NCI-H345 treated with DMSO at 0.1 percent for 48 hours (cell line): ENCODE data around the gene KCNQ1.
"Not testable (repeated sequence)": the region's sequence is repeated elsewhere in the genome, so short reads cannot be mapped to it uniquely, and the experiment has no call there.

Experiments used
- DNase-seq: peaks from one replicate; lab custom pipeline; 2025; ENCODE audit not compliant: unreplicated experiment; lab: John Stamatoyannopoulos, UW

The KCNQ1 gene

GRCh38 chr11:2473361-2474058, 28.7 kb downstream of the KCNQ1 start:
- no peak for DNase-seq

DNA sequence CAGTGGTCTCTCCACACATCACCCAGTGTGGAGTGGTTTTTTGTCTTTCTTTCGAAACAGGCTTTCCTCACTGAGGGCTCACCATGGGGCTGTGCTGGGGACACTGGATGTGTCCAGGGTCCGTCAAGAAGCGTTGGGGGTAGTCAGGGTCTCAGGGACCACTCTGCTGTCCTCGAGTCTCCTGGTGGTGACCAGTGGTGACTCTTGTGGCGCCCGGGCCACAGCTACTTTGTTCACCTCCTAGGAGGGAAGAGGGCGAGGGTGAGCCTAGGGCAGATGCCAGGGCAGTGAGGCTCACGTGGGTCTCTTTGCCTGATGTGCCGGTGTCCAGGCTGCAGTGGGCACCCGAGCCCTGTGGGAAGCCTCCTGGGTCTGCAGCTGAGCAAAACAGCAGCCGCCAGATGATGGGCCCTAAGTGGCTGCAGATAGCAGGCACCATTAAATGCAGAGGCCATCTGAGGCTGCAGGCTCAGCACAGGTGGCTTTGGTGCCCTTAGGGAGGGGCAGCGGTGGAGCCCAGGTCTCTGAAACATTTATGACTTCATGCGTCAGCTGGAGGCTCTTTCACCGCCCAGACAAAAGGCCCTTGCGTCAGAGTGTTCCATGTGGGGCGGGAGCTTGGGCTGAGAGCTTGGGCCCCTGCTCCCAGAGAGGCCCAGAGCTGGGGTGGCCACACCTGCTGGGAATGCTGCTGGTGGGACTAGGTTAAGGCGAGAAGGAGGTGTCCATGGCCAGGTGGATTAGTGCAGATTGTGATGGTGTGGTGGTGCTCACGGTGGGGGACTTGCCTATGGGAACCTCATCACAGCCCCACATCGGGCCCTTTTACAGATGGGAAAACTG, 29.5 kb downstream of the KCNQ1 start:
- no peak for DNase-seq

- no peak for DNase-seq
These were observed 30.5 kb downstream of the KCNQ1 start for GRCh38 chr11:2475136-2475918.

GRCh38 chr11:2477254-2477653, 32.4 kb downstream of the KCNQ1 start:
- no peak for DNase-seq

DNA sequence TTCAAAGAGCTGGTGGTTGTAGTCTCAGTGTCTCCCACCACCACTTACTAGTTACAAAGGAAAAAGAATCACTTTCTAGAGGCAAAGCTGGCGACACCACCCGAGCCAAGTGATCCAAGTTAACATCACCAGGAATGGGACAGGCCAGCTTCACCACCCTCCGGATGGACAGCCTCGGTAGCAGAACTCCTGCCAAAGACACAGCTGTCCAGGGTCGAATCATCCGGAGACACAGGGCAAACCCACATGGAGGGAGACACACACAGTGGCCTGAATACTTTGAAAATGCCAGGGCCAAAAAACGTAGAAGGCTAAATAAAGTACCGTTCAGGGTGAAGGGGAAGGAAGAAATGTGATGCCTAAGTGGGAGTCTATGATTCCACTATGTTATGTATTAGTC, 33.1 kb downstream of the KCNQ1 start:
- DNase-seq, result no peak

- DNase-seq, result not testable (repeated sequence)
These were observed 35.5 kb downstream of the KCNQ1 start for GRCh38 chr11:2480067-2480873.

- DNase-seq, result no peak
These were observed 36.0 kb downstream of the KCNQ1 start for GRCh38 chr11:2480874-2481220.

DNA sequence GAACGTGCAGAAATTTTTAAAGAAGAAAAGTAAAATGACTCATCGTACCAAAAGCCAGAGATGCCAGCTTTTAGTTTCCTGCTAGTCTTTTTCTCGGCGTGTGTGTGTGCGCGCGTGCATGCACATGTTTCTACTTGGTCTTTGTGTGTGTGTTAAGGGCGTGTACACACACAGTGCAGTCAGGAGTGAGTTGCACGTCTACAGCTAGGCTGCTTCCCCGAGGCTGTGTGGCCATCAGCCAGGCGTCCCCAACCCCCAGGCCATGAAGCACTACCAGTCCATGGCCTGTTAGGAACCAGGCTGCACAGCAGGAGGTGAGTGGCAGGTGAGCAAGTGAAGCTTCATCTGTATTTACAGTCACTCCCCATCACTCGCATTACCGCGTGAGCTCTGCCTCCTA, 36.4 kb downstream of the KCNQ1 start:
- no peak for DNase-seq

DNA sequence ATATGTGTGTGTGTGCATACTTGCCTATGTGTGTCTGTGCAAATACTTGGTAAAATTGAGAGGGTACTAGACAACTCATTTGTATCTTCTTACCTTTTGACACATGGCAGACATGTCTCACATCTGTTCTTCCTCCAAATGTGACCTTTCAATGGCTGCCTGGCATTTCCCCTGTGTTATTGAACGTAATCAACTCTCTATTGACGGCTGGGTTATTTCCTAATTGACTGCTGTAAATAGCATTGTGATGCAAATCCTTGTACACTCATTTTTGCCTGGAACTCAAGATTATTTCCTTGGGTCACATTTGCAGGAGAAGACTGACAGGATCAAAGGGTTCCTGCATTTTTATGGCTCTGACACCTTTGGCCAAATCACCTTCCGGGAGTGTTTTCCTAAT, 37.4 kb downstream of the KCNQ1 start:
- DNase-seq, result no peak

DNA sequence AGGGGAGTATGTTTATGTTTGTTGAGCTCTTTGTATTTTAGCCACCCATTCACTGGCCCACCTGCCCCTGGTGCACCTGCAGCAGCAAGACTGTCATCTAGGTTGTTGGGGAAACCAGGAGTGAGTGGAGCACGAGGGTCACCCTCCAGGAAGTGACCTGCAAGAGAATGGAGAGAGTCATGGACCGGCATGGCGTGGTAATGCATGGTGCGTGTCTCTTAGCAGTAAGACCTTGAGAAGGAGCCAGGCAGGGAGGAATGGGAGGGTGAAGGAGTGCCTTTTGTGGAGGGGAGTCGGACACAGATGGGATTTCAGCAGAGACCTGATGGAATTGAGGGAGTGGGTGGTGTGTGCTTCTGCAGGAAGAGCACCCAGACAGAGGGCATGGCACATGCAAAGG, 37.9 kb downstream of the KCNQ1 start:
- DNase-seq, result no peak

GRCh38 chr11:2483426-2483825, 38.6 kb downstream of the KCNQ1 start:
- DNase-seq, result peak; percentile 22

DNA sequence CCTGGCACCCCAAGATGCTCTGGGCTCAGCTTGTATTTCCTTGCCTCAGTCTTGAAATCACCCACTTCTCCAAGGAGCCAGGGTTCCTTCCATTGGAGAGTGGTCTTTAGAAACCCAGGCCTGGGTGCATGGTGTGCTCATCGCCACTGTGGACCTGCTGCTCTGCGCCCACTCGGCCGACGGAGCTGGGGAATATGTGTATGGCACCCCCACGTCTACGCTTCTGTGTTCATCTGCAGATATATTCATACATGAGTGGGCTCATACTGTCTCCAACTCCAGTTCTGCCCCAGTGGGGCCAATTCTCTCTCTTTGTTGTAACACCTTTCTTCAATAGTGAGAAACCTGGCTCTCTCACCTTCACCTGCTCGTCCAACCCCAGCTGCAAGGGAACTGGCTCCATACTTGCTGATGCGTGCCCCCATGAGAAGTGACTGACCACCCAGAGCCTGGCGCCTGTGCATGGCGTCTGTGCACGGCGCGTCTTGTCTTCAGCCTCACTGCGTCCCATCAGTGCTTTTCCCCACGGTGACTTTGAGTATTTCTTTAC, 39.8 kb downstream of the KCNQ1 start:
- DNase-seq, result no peak

- DNase-seq, result no peak
These were observed 43.2 kb downstream of the KCNQ1 start for GRCh38 chr11:2488004-2488403.

DNA sequence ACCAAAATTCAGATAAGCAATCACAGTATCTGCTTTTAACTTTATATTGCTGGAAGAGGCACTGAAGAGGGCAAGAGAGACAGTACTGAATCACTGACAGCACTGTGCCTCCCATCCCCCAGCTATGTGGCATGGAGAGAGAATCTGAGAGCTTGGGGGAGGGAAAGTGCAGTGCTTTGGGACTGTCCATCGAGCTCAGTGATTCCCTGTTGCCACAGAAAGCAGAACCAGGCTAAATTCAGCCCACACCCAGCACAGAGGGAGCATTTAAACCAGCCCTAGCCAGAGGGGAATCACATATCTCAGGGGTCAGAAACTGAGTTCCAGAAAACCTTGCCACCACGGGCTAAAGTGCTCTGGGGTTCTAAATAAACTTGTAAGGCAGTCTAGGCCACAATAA, 44.3 kb downstream of the KCNQ1 start:
- no peak for DNase-seq

GRCh38 chr11:2497951-2498350, 53.1 kb downstream of the KCNQ1 start:
- not testable (repeated sequence) for DNase-seq

DNA sequence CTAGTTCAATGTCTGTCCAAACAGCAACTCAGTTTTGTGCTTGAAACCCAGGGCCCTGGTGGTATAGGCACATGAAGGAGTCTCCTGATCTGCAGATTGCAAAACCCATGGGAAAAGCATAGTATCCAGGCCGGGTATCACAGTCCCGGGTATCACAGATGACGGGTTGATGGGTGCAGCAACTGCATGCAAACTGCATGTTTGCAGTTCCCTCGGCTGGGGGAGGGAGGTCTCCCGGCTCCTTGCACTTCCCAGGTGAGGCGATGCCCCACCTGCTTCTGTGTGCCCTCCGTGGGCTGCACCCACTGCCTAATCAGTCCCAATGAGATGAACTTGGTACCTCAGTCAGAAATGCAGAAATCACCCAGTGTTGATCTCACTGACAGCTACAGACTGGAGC, 53.9 kb downstream of the KCNQ1 start:
- DNase-seq, result no peak

DNA sequence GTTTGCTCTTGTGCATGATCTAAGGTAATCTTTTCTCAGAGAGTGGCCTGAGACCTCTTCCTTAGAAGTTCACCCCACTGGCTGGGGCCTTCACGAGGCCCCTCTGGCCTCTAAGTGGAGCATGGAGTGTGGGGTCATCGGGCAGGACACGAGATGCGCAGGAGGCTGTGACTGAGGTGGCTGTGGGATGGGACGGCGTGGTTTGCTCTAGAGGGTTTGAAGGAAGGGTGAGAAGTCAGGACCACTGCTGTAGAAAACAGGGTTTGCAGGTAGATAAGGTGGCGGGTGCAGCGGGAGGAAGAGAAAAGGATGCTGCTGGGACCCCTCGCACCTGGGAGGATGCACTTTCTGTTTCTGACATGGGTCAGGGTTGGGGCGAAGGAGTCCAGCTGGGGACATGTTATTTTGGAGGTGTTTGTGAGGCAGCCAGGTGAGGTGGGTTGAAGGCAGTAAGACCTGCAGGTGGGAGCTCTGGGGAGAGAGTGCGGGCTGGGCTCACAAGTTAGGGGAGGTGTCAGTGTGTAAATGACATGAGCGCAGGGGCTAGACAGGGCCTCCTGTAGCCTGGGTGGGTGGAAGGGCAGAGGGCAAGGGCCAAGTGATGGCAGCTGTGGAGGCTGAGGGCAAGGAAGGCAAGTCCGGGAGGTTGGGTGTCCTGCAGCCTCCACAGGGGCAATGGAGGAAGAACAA, 62.5 kb downstream of the KCNQ1 start:
- DNase-seq, result no peak

DNA sequence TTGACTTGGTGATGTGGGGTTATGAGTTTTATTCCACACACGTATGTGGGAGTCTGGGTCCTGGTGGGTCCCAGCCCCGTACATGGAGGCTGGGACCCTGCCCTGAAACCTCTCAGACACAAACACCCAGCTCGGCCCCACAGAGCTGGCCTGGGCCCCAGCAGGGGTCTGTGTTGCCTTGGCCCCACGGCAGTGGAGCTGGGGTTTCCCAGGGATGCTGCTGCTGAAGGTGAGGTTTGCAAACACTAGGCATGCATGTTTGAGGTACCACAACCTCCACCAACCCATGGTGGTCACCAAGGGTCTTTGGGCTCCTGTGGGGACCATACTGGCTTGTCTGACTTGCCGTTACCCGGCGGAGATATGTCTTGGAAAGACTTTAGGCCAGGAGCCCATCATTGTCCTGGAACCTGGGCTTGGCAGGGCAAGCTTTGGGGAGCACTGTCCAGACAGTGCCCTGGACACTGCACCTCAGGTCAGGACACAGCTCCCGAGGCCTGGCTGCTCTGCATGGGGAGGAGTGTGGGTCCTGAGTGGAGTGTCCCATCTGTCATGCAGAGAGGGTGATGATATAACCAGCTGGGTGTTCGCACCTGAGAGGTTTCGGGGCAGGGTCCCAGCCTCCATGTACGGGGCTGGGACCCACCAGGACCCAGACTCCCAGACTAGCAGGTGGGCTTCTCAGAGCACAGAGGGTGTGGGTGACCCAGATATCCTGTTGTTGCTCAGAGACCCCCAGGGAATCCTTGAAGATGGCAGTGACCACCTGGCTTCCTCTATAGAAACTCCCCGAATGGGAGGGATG, 63.3 kb downstream of the KCNQ1 start:
- no peak for DNase-seq

DNA sequence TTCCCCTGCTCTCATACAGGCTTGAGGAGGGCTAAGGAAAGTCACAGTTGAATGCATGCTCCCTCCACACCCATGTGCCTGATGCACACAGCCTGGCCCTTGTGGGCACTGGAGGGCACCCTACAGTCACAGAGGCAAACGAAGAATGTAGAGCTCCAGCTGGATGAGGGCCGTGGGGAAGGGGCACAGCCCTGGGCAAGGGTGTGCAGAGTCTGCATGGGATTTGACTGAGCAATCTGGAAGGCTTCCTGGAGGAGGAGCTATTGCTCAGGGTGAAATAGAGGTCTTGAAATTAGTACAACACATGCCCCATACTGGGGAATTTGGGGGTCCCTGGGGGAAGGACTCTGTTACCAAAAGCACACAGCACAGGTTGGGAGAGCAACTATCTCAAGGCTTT, 64.0 kb downstream of the KCNQ1 start:
- DNase-seq, result no peak
